ENCODE measurements around the gene PCDHB6.
"Not testable (repeated sequence)": the region's sequence is repeated elsewhere in the genome, so short reads cannot be mapped to it uniquely, and the experiment has no call there.

Gene PCDHB6

GRCh38 chr5:141149812-141150211, at the start of gene PCDHB6:
PCDHB6 (plus strand) TSS chr5:141150057; CDS start chr5:141150258, 201 bp downstream.
- DNase-seq (ENCODE audit: low read depth in 2 of 2, low spot score in 1 of 2) = no peak

DNA sequence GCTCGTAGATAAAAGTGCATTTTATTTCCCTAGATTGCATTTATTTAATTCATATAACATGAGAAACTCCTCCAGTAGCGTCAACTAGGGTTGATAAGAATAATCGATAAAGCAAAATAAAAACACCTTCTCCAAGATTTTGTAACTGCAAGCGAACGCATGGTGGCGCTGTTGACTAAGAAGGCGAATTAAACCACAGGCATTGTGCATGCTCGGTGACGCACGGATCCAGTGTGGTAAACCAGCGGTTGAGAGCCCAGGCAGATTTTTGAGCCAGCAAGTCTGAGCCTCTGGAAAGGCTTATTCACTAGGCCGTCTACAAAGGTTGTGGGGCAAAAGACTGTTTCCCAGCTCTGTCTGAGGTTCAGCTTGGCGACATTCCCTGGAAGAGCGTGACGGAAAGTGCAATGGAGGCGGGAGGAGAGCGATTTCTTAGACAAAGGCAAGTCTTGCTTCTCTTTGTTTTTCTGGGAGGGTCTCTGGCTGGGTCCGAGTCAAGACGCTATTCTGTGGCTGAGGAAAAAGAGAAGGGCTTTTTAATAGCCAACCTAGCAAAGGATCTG, 49.5 kb upstream of the PCDHB6 start, which contains the start of gene PCDHB3:
Gene PCDHB3, plus strand, starts transcription at position 231 of the 563 bp plus-strand sequence. Its CDS starts 177 bp downstream, at position 408.
- DNase-seq (ENCODE audit: low read depth in 2 of 2, low spot score in 1 of 2) = no peak

DNA sequence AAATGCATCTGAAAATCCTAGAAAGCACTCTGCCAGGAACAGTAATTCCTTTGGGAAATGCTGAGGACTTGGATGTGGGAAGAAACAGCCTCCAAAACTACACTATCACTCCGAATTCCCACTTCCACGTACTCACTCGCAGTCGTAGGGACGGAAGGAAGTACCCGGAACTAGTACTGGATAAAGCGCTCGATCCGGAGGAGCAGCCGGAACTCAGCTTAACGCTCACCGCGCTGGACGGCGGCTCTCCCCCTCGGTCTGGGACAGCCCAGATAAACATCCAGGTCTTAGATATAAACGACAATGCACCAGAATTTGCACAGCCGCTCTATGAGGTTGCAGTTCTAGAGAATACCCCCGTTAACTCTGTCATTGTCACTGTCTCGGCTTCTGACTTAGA, 48.8 kb upstream of the PCDHB6 start:
- DNase-seq (ENCODE audit: low read depth in 2 of 2, low spot score in 1 of 2) = no peak

- not testable (repeated sequence) for DNase-seq (ENCODE audit: low read depth in 2 of 2, low spot score in 1 of 2)
These were observed 47.8 kb upstream of the PCDHB6 start for GRCh38 chr5:141102070-141102469.

DNA sequence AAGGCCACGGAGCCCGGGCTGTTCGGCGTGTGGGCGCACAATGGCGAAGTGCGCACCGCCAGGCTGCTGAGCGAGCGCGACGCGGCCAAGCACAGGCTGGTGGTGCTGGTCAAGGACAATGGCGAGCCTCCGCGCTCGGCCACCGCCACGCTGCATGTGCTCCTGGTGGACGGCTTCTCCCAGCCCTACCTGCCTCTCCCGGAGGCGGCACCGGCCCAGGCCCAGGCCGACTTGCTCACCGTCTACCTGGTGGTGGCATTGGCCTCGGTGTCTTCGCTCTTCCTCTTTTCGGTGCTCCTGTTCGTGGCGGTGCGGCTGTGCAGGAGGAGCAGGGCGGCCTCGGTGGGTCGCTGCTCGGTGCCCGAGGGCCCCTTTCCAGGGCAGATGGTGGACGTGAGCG, 47.4 kb upstream of the PCDHB6 start:
- not testable (repeated sequence) for DNase-seq (ENCODE audit: low read depth in 2 of 2, low spot score in 1 of 2)

GRCh38 chr5:141105350-141105749, 44.5 kb upstream of the PCDHB6 start:
- DNase-seq (ENCODE audit: low read depth in 2 of 2, low spot score in 1 of 2) = no peak

DNA sequence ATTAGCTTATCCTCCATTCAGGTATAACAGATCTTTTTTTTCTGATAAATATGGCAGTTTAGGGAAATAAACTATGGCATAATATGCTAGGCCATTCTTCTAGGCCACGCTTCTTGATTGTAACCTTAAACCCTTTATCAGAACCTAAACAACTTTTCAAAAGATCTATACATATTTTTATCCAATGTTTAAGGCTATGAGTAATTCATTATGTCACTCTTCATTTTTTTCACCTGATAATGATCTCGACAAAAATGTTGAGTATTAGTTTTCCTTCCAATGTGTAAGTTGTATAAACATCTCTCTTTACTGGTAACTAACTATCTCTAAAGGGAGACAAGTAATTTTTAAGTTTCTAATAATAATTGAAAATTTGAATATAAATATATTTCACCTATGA, 30.6 kb upstream of the PCDHB6 start:
- DNase-seq (ENCODE audit: low read depth in 2 of 2, low spot score in 1 of 2) = no peak

GRCh38 chr5:141121563-141121962, 28.3 kb upstream of the PCDHB6 start, which contains the start of gene PCDHB4:
PCDHB4 (plus strand) TSS chr5:141121818; CDS start chr5:141121999, 181 bp downstream.
- DNase-seq (ENCODE audit: low read depth in 2 of 2, low spot score in 1 of 2) = no peak

DNA sequence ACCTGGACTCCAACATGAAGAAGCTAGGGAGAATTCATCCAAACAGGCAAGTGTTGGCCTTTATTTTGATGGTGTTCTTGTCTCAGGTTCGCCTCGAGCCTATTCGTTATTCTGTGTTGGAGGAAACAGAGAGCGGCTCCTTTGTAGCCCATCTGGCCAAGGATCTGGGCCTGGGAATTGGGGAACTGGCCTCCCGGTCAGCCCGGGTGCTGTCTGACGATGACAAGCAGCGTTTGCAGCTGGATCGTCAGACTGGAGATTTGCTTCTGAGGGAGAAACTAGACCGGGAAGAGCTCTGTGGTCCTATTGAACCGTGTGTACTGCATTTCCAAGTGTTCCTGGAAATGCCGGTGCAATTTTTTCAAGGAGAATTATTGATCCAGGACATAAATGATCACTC, 27.9 kb upstream of the PCDHB6 start:
- DNase-seq (ENCODE audit: low read depth in 2 of 2, low spot score in 1 of 2) = no peak

GRCh38 chr5:141123396-141124135, 26.3 kb upstream of the PCDHB6 start:
- not testable (repeated sequence) for DNase-seq (ENCODE audit: low read depth in 2 of 2, low spot score in 1 of 2)

- no peak for DNase-seq (ENCODE audit: low read depth in 2 of 2, low spot score in 1 of 2)
These were observed 22.6 kb upstream of the PCDHB6 start for GRCh38 chr5:141127305-141127704.

GRCh38 chr5:141135030-141135717, 14.7 kb upstream of the PCDHB6 start, which contains the start of gene PCDHB5:
PCDHB5 (plus strand) TSS chr5:141135206; CDS start chr5:141135435, 229 bp downstream.
- DNase-seq (ENCODE audit: low read depth in 2 of 2, low spot score in 1 of 2) = no peak

DNA sequence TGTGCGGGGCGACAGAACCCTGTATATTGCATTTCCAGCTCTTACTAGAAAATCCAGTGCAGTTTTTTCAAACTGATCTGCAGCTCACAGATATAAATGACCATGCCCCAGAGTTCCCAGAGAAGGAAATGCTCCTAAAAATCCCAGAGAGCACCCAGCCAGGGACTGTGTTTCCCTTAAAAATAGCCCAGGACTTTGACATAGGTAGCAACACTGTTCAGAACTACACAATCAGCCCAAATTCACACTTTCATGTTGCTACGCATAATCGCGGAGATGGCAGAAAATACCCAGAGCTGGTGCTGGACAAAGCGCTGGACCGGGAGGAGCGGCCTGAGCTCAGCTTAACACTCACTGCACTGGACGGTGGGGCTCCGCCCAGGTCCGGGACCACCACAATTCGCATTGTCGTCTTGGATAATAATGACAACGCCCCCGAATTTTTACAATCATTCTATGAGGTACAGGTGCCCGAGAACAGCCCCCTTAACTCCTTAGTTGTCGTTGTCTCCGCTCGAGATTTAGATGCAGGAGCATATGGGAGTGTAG, 14.1 kb upstream of the PCDHB6 start:
- DNase-seq (ENCODE audit: low read depth in 2 of 2, low spot score in 1 of 2) = no peak

- not testable (repeated sequence) for DNase-seq (ENCODE audit: low read depth in 2 of 2, low spot score in 1 of 2)
These were observed 12.5 kb upstream of the PCDHB6 start for GRCh38 chr5:141137346-141137745.

DNA sequence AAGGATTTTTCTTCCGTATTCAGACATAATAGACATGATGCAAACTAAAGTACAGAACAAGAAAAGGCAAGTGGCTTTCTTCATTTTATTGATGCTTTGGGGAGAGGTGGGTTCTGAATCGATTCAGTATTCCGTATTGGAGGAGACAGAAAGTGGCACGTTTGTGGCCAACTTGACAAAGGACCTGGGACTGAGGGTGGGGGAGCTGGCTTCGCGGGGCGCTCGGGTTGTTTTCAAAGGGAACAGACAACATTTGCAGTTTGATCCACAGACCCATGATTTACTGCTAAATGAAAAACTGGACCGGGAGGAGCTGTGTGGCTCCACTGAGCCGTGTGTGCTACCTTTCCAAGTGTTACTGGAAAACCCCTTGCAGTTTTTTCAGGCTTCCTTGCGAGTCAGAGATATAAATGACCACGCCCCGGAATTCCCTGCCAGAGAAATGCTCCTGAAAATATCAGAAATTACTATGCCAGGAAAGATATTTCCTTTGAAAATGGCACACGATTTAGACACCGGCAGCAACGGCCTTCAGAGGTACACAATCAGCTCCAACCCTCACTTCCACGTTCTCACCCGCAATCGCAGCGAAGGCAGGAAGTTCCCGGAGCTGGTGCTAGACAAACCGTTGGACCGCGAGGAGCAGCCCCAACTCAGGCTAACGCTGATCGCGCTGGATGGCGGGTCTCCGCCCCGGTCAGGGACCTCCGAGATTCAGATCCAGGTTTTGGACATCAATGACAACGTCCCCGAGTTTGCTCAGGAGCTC, 551 bp downstream of the PCDHB6 start:
- no peak for DNase-seq (ENCODE audit: low read depth in 2 of 2, low spot score in 1 of 2)

DNA sequence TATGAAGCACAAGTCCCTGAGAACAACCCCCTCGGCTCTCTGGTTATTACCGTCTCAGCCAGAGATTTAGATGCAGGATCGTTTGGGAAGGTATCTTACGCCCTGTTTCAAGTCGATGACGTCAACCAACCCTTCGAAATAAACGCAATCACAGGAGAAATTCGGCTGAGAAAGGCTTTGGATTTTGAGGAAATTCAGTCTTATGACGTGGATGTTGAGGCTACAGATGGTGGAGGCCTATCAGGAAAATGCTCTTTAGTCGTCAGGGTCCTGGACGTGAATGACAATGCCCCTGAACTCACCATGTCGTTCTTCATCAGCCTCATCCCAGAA, 1.1 kb downstream of the PCDHB6 start:
- DNase-seq (ENCODE audit: low read depth in 2 of 2, low spot score in 1 of 2) = no peak

- not testable (repeated sequence) for DNase-seq (ENCODE audit: low read depth in 2 of 2, low spot score in 1 of 2)
These were observed 1.8 kb downstream of the PCDHB6 start for GRCh38 chr5:141151632-141152031.

GRCh38 chr5:141152096-141152495, 2.2 kb downstream of the PCDHB6 start:
- not testable (repeated sequence) for DNase-seq (ENCODE audit: low read depth in 2 of 2, low spot score in 1 of 2)

DNA sequence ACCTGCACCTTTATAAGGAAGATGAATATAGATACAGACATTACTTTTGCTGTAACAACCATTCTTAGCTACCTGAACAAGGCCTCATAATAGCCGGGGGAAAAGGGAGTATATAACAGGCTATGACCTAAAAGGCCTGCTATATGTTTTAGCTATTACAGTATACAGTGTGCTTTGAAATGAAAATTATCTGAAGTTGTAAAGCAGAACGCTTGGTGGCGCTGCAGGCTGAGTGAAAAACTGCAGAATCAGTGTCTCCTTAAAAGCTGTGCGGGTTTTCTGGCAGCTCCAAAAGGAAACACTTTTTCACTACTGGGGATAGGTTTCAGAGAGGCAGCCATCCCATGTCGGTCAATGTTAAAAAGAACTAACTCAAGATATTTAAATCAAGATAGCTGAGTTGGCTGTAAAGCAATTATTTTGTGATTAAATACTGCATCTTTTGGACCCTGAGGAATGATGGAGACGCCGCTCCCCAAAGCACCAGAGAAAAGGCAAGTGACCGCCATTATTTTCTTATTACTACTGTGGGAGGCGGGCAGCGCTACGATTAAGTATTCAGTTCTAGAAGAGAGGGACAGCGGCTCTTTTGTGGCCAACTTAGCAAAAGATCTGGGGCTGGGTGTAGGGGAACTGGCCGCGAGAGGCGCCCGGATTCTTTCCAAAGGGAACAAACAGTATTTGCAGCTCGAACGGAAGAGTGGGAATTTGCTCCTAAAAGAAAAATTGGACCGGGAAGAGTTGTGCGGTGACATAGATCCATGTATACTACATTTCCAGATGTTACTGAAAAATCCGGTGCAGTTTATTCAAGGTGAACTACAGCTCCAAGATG, 5.9 kb downstream of the PCDHB6 start:
- DNase-seq (ENCODE audit: low read depth in 2 of 2, low spot score in 1 of 2) = no peak

DNA sequence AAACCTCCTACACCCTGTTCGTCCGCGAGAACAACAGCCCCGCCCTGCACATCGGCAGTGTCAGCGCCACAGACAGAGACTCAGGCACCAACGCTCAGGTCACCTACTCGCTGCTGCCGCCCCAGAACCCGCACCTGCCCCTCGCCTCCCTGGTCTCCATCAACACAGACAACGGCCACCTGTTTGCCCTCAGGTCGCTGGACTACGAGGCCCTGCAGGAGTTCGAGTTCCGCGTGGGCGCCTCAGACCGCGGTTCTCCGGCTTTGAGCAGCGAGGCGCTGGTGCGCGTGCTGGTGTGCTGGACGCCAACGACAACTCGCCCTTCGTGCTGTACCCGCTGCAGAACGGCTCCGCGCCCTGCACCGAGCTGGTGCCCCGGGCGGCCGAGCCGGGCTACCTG, 7.5 kb downstream of the PCDHB6 start:
- DNase-seq (ENCODE audit: low read depth in 2 of 2, low spot score in 1 of 2) = not testable (repeated sequence)
